HUES48 (cell line): ENCODE measurements around the gene RPS6KA4.
"Not testable (repeated sequence)": the region's sequence is repeated elsewhere in the genome, so short reads cannot be mapped to it uniquely, and the experiment has no call there.

Experiments
- H3K27ac ChIP-seq: one replicate; pipeline ENCODE4 v1.7.0; 2013; ENCODE audit warnings: low read depth, low read length, inconsistent platforms
- H3K27me3 ChIP-seq: 2 replicates; pipeline ENCODE4 v1.6.1; 2013; ENCODE audit warnings: mild to moderate bottlenecking, low read length; ENCODE audit not compliant: control insufficient read depth, insufficient read depth
- H3K36me3 ChIP-seq: 2 replicates; pipeline ENCODE4 v1.6.1; 2013; ENCODE audit warnings: low read length; ENCODE audit not compliant: control insufficient read depth, insufficient read depth
- H3K4me1 ChIP-seq: 2 replicates; pipeline ENCODE4 v1.6.1; 2013; ENCODE audit warnings: mild to moderate bottlenecking, low read length; ENCODE audit not compliant: control insufficient read depth, insufficient read depth
- H3K4me3 ChIP-seq: 2 replicates; pipeline ENCODE4 v1.5.1; 2013; ENCODE audit warnings: mild to moderate bottlenecking, low read depth, low read length
- H3K9ac ChIP-seq: 2 replicates; pipeline ENCODE4 v1.6.1; 2013; ENCODE audit warnings: mild to moderate bottlenecking, low read depth, low read length, moderate library complexity
- H3K9me3 ChIP-seq: 2 replicates; pipeline ENCODE4 v1.6.1; 2013; ENCODE audit warnings: low read length; ENCODE audit not compliant: control insufficient read depth, insufficient read depth

RPS6KA4 gene

GRCh38 chr11:64358907-64359711 is at the start of gene RPS6KA4:
Gene RPS6KA4 (plus strand): TSS chr11:64359162. CDS start chr11:64359236, 74 bp downstream.
- H3K4me3 ChIP-seq, result peak within 1 kb of the TSS; percentile 81
- H3K9me3 ChIP-seq, result no peaks in the 10 kb centered on the region
- no peaks in the 10 kb centered on the region for H3K27me3 ChIP-seq
- peaks cover 21% of the 10 kb centered on the region for H3K4me1 ChIP-seq
- peaks cover 32% of the 10 kb centered on the region for H3K36me3 ChIP-seq
- H3K9ac ChIP-seq, result peak within 1 kb of the TSS; percentile 69
- H3K27ac ChIP-seq, result peak within 1 kb of the TSS; percentile 57

DNA sequence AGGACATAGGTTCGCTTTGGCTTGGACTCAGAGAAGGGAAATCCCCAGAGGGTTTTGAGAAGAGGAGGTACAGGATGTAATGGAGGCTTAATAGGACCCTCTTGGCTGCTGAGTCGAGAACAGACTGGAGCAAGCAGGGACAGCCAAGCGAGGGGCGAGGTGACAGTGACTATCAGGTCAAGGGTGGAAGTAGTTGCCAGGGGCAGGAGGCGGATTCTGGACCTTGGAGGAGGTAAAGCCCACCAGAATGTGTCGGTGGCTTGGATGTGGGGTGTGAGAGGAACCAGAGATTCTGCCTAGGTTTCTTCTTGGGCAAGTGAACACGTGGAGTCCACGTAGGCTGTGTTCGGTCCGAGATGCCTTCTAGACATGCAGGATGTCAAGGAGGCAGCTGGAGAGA is 46.0 kb upstream of the RPS6KA4 start:
- no peak overlapping the region for H3K4me3 ChIP-seq
- no peaks in the 10 kb centered on the region for H3K27me3 ChIP-seq
- 0 out of 2 replicates have a peak, but pooled peaks cover 5% of the 10 kb centered on the region for H3K4me1 ChIP-seq
- H3K9ac ChIP-seq, result no peak overlapping the region
- H3K36me3 ChIP-seq, result peaks cover 29% of the 10 kb centered on the region
- H3K27ac ChIP-seq, result no peak overlapping the region
- no peaks in the 10 kb centered on the region for H3K9me3 ChIP-seq

GRCh38 chr11:64313491-64314145 is 45.3 kb upstream of the RPS6KA4 start:
- Histone ChIP-seq H3K27me3 (no peaks in the 10 kb centered on the region), H3K9me3 (no peaks in the 10 kb centered on the region), H3K4me3 (no peak overlapping the region), H3K9ac (no peak overlapping the region), H3K27ac (no peak overlapping the region), H3K4me1 (0 out of 2 replicates have a peak, but pooled peaks cover 5% of the 10 kb centered on the region), H3K36me3 (peaks cover 26% of the 10 kb centered on the region)

GRCh38 chr11:64314146-64314804 is 44.7 kb upstream of the RPS6KA4 start:
- peaks cover 26% of the 10 kb centered on the region for H3K36me3 ChIP-seq
- no peak overlapping the region for H3K9ac ChIP-seq
- H3K9me3 ChIP-seq, result no peaks in the 10 kb centered on the region
- H3K4me1 ChIP-seq, result peaks cover 10% of the 10 kb centered on the region
- H3K27ac ChIP-seq, result peak overlapping the region; percentile 28
- H3K27me3 ChIP-seq, result no peaks in the 10 kb centered on the region
- H3K4me3 ChIP-seq, result no peak overlapping the region

DNA sequence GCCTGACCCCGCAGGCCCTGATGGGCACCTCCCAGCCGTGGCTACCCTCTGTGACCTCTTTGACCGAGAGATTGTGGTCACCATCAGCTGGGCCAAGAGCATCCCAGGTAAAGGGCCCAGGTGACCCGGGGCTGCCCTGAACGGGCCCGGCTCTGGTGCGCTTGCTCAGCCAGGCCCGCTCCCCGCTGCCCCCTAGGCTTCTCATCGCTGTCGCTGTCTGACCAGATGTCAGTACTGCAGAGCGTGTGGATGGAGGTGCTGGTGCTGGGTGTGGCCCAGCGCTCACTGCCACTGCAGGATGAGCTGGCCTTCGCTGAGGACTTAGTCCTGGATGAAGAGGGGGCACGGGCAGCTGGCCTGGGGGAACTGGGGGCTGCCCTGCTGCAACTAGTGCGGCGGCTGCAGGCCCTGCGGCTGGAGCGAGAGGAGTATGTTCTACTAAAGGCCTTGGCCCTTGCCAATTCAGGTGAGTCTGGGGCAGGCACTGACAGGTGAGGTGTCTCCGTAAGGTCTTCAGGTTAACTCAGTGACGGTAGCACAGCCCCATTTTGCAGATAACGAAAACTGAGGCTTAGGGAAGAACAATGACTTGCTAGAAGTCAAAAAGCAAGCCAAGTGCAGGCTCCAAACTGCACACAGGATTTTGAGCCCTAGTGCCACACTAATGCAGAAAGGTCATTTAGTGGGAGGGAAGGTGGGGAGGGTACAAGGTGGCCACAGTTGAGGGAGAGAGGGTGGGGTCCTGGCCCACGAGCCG is 44.0 kb upstream of the RPS6KA4 start:
- H3K4me1 ChIP-seq, result peaks cover 14% of the 10 kb centered on the region
- H3K9ac ChIP-seq, result no peak overlapping the region
- no peak overlapping the region for H3K4me3 ChIP-seq
- no peaks in the 10 kb centered on the region for H3K27me3 ChIP-seq
- peak overlapping the region; percentile 28 for H3K27ac ChIP-seq
- peaks cover 31% of the 10 kb centered on the region for H3K36me3 ChIP-seq
- H3K9me3 ChIP-seq, result no peaks in the 10 kb centered on the region

DNA sequence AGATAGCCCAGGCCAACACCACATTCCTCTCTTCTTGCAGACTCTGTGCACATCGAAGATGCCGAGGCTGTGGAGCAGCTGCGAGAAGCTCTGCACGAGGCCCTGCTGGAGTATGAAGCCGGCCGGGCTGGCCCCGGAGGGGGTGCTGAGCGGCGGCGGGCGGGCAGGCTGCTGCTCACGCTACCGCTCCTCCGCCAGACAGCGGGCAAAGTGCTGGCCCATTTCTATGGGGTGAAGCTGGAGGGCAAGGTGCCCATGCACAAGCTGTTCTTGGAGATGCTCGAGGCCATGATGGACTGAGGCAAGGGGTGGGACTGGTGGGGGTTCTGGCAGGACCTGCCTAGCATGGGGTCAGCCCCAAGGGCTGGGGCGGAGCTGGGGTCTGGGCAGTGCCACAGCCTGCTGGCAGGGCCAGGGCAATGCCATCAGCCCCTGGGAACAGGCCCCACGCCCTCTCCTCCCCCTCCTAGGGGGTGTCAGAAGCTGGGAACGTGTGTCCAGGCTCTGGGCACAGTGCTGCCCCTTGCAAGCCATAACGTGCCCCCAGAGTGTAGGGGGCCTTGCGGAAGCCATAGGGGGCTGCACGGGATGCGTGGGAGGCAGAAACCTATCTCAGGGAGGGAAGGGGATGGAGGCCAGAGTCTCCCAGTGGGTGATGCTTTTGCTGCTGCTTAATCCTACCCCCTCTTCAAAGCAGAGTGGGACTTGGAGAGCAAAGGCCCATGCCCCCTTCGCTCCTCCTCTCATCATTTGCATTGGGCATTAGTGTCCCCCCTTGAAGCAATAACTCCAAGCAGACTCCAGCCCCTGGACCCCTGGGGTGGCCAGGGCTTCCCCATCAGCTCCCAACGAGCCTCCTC is 43.1 kb upstream of the RPS6KA4 start:
- H3K9me3 ChIP-seq, H3K9ac ChIP-seq, H3K27me3 ChIP-seq: not testable (repeated sequence)
- Histone ChIP-seq H3K4me1 (peaks cover 14% of the 10 kb centered on the region), H3K36me3 (peaks cover 39% of the 10 kb centered on the region), H3K27ac (peak overlapping the region; percentile 100), H3K4me3 (peak overlapping the region; percentile 87)

DNA sequence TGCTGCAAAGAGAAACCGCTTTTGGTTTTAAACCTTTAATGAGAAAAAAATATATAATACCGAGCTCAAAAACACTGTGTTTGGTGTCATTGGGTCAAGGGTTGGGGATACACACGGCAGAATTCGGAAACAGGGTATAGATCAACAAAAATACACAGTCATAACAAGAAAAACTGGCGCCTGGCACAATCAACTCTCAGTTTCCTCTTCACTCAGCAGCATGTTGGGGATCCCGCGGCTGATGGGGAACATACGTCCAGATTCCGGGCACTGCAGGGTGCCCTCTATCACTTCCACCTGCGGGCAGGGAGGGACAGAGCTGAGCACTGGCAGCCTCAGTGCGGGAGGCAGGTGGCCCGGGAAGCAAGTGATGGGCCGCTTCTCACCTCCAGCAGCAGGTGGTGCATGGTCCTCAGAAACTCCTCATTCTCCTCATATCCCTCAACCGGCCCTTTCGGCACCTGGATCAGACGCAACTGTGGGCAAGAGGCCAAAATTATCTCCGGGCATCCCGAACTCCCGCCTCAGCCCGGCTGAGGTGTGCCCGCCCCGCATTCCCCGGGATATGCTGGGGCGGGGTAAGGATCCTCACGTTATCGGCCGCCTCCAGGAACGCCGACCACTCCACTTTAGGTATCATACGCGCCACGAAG is 42.2 kb upstream of the RPS6KA4 start:
- peaks cover 47% of the 10 kb centered on the region for H3K36me3 ChIP-seq
- peak overlapping the region; percentile 87 for H3K4me3 ChIP-seq
- peak overlapping the region; percentile 84 for H3K9ac ChIP-seq
- no peaks in the 10 kb centered on the region for H3K9me3 ChIP-seq
- H3K27ac ChIP-seq, result peak overlapping the region; percentile 100
- no peaks in the 10 kb centered on the region for H3K27me3 ChIP-seq
- peaks cover 14% of the 10 kb centered on the region for H3K4me1 ChIP-seq

- Histone ChIP-seq H3K9ac (peak within 1 kb of the TSS; percentile 86), H3K36me3 (peaks cover 50% of the 10 kb centered on the region), H3K27ac (peak within 1 kb of the TSS; percentile 100), H3K4me1 (peaks cover 14% of the 10 kb centered on the region), H3K4me3 (peak within 1 kb of the TSS; percentile 87), H3K9me3 (no peaks in the 10 kb centered on the region), H3K27me3 (no peaks in the 10 kb centered on the region)
These were observed 41.5 kb upstream of the RPS6KA4 start, which contains the start of gene TRMT112 for GRCh38 chr11:64317325-64317960. Gene TRMT112 (minus strand): TSS chr11:64317559. CDS start chr11:64317526, 33 bp downstream.

- no peaks in the 10 kb centered on the region for H3K27me3 ChIP-seq
These were observed 40.8 kb upstream of the RPS6KA4 start, which contains the start of gene PRDX5 for GRCh38 chr11:64317961-64318765. Gene PRDX5 (plus strand): TSS chr11:64318121. CDS start chr11:64318216, 95 bp downstream.

More at GRCh38 chr11:64317961-64318765, 40.8 kb upstream of the RPS6KA4 start, which contains the start of gene PRDX5:
- Histone ChIP-seq H3K4me1 (peaks cover 14% of the 10 kb centered on the region), H3K36me3 (peaks cover 53% of the 10 kb centered on the region), H3K9ac (peak within 1 kb of the TSS; percentile 86), H3K27ac (peak within 1 kb of the TSS; percentile 100), H3K4me3 (peak within 1 kb of the TSS; percentile 87), H3K9me3 (no peaks in the 10 kb centered on the region)
